ENCODE data around the gene ETS2.

Gene ETS2

GRCh38 chr21:38780879-38781278 lies 24.9 kb upstream of the ETS2 start:
- no peak for DNase-seq

DNA sequence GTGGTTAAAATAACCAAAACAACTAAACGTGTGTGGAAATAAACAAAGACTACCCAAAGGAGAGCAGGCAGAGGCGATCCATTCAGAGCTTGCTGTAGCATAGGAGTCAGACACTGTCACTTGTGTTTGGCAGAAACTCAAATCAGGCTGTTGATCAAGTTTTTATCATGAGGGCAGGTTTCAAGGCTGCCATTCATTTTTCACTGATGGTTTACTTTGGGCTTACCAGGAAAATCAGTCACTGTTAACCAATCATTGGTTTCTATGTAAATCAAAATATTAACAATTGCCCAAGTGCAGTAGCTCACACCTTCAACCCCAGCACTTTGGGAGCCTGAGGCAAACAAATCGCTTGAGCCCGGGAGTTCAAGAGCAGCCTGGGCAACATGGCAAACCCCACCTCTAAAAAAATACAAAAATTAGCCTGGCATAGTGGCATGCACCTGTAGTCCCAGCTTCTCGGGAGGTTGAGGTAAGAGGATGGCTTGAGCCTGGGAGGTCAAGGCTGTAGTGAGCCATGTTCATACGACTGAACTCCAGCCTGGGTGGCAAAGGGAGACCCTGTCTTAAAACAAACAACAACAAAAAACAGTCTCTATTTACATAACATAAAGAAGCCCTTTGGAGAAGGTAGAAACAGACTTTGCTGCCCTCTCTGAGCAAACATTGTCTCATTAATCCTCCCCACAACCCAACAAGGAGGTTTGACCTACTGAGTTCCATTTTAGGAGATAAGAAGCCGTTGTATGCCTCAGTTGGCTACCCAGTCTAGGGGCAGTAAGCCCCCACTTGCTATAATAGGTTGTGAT lies 21.1 kb upstream of the ETS2 start:
- no peak for DNase-seq

- DNase-seq, result no peak
These were observed 20.2 kb upstream of the ETS2 start for GRCh38 chr21:38785483-38785882.

DNA sequence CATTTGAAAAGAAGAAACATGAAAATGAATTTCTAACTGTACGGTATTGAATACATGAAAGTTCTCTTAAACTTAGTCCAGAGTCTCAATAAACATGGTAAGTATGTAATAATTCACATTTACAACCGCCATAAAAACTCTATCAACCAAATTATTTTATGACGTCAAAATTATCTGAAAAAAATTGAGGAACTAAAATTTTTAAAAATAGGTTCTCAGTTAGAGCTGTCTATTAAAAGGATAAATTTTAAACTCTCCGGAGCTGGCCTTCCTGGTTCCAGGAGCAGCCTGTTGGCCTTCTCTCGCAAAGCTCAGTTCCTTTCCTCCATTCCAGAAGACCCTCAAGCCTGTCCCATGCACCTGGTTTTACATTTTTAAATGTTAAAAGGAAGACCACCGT lies 18.7 kb upstream of the ETS2 start:
- no peak for DNase-seq

DNA sequence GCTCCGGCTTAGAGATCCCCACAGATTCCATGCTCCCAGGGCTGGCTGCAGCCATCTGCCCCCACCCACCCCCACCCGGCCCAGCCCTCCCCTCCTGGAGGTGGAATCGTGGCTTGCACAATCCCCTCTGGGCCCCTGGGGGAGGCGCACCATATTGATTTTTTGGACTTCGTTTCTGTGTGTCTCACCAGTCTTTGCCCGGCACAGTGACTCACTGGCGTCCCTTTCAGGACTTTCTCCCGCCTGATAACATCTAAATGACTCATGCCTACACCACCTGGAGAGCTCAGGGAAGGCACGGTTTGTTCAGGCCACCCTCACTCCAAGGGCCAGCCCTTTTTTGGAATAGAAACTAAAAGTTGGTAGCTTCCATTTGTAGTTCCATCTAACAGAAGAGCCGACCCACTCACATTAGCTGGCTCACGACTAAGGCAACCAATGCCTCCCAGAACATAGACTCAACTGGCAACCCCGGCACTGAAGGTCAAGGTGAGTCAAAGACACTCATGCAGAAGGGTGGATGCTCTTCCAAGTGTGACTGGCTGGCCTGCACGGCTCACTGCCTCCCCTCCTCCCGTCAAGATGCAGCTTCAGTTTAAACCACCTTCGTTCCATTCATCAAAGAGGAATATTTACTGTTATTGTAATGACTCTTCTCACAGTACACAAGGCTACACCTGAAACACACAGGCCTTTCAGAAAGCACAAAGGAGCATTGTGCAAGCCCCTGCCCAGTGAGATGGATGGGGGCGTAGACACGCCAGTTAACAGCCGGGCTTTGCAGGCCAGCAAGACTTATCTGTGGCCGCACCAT lies 18.1 kb upstream of the ETS2 start:
- DNase-seq, result peak; percentile 73

GRCh38 chr21:38788275-38788905 lies 17.3 kb upstream of the ETS2 start:
- DNase-seq, result no peak

GRCh38 chr21:38789275-38789674 lies 16.5 kb upstream of the ETS2 start:
- no peak for DNase-seq

GRCh38 chr21:38790059-38790458 lies 15.7 kb upstream of the ETS2 start:
- DNase-seq, result no peak

DNA sequence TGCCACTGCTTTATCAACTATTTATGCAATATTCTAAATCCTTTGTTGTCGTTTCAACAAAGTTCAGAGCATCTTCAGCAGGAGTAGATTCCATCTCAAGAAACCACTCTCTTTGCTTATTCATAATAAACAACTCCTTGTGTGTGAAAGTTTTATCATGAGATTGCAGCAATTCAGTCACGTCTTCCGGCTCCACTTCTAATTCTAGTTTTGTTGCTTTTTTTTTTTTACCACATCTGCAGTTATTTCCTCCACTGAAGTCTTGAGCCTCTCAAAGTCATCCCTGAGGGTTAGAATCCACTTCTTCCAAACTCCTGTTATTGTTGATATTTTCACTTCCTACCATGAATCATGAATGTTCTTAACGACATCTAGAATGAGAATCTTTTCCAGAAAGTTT lies 14.8 kb upstream of the ETS2 start:
- no peak for DNase-seq

DNA sequence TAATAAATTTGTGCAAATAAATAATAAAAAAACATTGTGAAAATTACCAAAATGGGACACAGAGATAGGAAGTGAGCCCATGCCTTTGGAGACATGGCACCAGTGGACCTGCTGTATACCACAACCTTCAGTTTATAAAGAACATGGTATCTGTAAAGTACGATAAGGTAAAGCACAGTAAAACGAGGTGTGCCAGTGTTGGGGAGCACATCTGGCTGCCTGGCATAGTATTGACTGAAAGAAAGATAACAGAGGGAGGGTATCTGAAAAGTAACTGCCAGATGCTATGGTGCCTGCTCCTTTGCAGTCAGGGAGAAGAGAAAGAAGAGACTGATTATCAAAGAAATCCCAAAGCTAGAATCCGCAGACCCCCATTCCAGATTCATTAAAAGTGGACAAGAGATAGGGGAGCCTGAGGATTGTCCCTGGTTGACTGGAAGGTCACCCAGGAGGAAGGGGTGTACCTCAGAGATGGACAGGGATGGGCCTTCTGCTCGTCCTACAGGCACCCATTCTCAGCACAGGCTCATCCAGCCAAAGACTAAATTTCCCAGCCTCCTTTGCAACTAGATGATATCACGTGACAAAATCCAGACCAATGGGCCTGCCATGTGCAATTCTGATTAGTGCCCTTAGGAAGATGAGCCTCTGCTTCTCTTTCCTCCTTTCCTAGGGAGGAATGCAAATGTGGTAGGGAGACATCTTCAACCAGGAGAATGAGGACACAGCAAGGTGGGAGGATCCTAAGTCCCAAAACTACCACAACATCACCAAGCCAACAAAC lies 12.9 kb upstream of the ETS2 start:
- DNase-seq, result no peak

- DNase-seq, result no peak
These were observed 11.6 kb upstream of the ETS2 start for GRCh38 chr21:38793926-38794713.

- DNase-seq, result no peak
These were observed 10.8 kb upstream of the ETS2 start for GRCh38 chr21:38794978-38795377.

- DNase-seq, result no peak
These were observed 10.3 kb upstream of the ETS2 start for GRCh38 chr21:38795475-38795874.

- DNase-seq, result peak; percentile 52
These were observed 9.3 kb upstream of the ETS2 start for GRCh38 chr21:38796424-38796823.

- no peak for DNase-seq
These were observed 8.3 kb upstream of the ETS2 start for GRCh38 chr21:38797470-38797869.

DNA sequence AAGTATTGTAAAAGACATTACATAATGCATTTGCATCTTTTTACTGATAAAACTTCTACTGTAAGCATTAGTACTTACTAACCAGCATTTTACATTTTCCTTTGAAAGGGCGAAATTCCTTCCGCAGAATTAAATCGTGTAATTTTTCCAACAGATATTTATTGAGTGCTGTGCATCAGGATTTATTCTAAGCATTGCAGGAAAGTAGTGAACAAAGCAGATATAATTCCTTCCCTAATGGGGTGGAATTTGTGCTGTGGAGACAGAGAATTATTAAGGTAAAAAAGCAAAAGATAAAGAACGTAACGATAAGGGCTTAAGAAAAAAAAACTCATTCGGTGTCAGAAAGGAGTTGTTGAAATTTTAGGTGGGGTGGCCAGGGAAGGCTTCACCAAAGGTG lies 7.6 kb upstream of the ETS2 start:
- DNase-seq, result no peak

DNA sequence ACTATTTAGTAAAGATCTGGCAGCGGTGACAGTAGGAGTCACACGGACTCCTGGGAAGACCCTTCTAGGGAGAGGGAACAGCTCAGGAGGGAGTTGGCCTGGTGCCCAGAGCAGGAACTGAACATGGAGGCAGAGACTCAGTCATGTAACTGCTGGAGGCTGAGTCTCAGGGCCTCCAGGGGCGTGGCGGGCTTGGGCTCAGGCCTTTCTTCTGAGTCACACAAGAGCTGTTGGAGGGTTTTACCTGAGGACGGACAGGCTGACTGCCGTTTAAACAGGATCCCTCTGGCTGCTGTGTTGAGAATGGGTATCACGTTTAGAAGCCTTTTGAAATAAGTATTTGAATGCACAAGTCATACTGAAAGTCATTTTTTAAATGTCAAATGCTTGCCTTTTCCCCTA lies 7.2 kb upstream of the ETS2 start:
- DNase-seq, result no peak

DNA sequence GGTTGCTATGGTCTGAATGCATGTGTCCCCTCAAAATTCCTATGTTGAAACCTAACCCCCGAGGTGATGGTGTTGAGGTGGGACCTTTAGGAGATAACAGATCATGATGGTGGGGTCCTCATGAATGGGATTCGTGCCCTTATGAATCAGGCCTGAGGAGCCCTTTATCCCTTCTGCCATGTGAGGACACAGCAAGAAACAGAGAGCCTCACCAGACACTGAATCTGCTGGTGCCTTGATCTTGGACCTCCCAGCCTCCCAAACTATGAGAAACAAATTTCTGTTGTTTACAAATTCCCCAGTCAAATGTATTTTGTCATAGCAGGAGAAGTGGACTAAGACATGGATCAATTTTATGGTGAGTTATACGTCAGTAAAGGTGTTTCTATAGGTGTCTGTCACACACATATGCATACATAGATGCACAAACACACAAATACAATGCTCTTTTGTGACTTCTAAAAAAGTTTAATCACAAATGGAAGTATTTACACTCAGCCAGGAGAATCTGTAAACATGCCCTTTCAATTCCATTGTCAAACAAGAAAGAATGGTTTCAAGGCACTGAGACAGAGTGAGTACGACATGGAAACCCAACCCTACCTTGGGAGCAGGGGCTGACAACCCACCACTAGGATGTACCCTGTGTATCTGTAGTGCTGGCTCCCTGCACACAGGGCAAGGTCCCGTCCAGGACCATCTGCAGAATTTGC lies 5.5 kb upstream of the ETS2 start:
- no peak for DNase-seq

DNA sequence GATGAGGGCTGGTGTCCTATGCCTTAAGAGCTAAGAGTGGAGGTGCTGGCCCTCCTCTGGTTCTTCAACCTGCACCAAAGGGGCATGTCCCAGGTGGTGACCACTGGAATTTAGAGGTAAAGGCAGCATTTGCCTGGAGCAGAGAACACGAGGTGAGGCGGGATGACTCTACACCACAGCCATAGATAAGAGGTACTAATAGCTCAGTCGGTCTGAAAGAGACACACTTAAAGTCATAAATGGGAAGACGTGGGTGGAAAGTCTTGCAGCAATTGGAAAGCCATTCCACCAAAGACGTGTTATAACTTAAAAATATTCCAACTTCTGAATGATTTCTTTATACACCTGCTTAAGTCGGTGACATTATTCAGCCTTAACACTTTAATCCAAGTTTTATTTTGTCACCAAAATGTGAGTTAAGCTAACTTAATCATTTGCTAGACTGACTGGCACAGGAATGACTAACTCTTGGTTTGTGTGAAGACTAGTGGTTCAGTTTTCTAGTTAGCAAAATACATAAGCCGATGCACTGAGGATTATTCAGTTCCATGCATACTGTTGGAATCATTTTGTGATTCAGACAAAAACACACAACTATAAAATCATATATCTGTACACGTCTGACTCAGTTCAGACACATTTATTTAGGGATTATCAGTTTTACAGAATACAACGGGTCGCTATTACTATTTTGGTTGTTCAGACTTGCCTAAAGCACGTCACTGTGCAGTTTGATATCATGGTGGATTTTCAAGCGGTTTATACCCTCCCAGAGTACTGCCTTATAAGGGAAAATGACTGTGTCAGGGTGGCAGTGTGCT lies 4.6 kb upstream of the ETS2 start:
- no peak for DNase-seq
